GM12865 (cell line): ENCODE data around the gene FBXO5.

Experiments used
- DNase-seq: peaks from one replicate; pipeline ENCODE4 v3.0.0; 2010; ENCODE audit warnings: low read depth
- H3K4me3 ChIP-seq: 2 replicates; pipeline ENCODE4 v1.5.1; 2011; ENCODE audit warnings: mild to moderate bottlenecking, low read depth, low read length, control low read depth
- TF ChIP-seq, protein P1 (sequence below): IDR thresholded peaks from 2 replicates; pipeline ENCODE4 v1.5.1; 2011; ENCODE audit warnings: low read length, control low read depth, low read depth, inconsistent platforms; ENCODE audit not compliant: insufficient read depth; ENCODE audit errors: missing control alignments

Gene FBXO5

DNA sequence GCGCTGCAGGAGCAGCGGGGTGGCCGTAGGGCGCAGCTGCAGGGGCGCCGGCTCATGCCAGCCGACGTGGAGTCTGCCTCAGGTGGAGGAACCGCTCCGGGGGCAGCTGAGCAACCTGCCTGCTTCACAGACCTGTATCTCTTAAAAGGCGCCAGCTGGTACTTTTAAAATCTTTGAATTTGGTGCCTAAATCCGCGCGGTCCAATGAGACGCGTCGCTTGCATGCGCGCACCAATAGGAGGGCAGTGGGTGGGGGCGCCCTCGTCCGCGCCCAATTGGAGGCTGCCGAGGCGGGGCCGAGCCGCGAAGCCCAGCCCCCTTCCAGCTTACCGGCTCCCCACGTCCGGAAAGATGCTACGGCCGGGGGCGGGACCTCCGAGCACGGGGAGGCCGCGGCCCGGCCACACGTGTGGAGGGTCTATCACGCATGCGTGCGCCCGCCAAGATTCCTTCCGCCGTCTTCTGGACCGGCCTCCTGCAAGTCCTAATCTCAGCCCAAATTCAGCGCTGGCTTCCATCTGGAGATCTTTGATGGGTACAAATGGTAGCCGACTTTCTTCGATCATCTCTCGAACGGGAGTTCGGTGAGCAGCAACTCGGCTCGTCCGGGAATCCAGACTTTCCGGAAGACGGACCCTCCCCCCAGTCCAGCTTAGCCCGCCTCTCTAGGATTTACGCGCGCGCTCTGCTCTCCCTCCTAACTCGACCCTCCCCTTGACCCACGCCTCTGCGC lies at the start of gene FBXO5:
TSS of gene FBXO5 (minus strand) at position 138 of the 733 bp plus-strand sequence. CDS start at position 56, 82 bp downstream.
- H3K4me3 ChIP-seq: peak within 1 kb of the TSS; percentile 100
- TF ChIP-seq, protein P1, sequence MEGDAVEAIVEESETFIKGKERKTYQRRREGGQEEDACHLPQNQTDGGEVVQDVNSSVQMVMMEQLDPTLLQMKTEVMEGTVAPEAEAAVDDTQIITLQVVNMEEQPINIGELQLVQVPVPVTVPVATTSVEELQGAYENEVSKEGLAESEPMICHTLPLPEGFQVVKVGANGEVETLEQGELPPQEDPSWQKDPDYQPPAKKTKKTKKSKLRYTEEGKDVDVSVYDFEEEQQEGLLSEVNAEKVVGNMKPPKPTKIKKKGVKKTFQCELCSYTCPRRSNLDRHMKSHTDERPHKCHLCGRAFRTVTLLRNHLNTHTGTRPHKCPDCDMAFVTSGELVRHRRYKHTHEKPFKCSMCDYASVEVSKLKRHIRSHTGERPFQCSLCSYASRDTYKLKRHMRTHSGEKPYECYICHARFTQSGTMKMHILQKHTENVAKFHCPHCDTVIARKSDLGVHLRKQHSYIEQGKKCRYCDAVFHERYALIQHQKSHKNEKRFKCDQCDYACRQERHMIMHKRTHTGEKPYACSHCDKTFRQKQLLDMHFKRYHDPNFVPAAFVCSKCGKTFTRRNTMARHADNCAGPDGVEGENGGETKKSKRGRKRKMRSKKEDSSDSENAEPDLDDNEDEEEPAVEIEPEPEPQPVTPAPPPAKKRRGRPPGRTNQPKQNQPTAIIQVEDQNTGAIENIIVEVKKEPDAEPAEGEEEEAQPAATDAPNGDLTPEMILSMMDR: no peak
- peak; percentile 99 for DNase-seq

DNA sequence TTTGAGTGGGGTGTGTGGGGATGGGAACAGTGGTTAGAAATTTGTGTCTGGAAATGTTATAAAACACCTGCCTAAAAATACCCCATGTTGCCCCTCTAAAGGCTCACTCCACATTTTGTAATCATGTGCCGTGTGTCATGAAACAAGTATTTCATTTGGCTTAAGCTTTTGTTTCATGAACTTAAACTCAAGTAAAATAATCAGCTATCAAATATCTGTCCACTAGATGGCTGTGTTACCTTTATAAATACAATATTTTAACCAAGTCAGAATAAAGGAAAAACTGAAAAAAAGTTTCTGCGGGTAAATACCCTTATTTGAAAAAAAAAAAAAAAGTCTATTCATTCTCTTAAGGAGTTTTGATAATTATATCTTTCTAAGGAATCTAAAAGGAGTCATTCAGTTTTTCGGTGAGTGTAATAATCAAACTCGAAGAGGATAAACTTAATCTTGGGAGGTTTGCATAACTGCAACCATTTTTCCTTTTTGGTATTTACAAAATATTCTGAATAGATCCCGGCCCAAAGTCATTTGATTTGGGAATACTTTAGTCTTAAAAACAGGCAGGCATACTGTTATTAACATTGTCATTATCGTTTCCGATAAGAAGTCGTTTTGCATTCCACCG lies 49.5 kb upstream of the FBXO5 start:
- TF ChIP-seq, protein P1: no peak
- peak; percentile 18 for DNase-seq
- H3K4me3 ChIP-seq: no peak overlapping the region

GRCh38 chr6:153031335-153031955 lies 48.6 kb upstream of the FBXO5 start:
- TF ChIP-seq, protein P1: no peak
- DNase-seq: no peak
- H3K4me3 ChIP-seq: no peak overlapping the region

DNA sequence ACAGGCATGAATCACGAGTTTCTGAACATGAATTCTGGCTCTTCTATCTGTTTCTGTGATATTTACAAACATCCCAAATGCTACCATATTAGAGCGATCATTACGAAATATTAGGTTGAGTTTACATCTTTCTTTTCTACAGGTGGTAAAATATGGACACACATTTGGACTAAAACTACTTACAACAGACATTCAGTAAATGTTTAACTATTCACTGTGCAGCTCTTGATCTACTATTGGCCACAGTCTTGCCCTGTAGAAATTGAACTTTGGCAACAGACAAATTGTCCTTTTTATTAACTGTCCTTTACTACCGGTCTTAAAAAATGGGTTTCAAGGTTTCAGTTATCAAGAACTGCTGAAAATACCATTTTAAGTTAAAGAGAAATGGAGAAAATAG lies 46.1 kb upstream of the FBXO5 start:
- H3K4me3 ChIP-seq: no peak overlapping the region
- no peak for DNase-seq
- TF ChIP-seq, protein P1: no peak

DNA sequence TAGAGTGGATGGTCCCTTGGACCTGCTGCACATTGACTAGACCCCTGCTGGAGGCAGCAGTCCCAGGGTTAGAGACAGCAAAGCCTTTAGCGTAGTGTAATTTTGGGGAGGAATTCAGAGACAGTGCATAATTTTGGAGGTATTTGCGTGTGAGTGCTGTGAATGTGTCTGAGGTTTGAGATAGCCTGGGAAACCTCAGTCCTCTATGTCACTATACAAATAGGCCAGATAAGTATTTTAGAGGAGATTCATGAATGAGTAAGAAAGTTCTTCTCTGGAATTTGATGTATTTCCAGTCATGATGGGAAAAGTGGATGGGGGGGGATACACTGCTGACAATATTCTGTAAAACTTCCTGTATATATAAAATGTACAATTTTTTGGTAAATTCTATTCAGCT lies 45.4 kb upstream of the FBXO5 start:
- no peak overlapping the region for H3K4me3 ChIP-seq
- DNase-seq: no peak
- TF ChIP-seq, protein P1: no peak

GRCh38 chr6:153027480-153027879 lies 44.6 kb upstream of the FBXO5 start:
- DNase-seq: no peak
- TF ChIP-seq, protein P1: no peak
- H3K4me3 ChIP-seq: no peak overlapping the region
